HEK293T (cell line): Measurements from ENCODE around the gene TRIM44.

Source experiments
- BHLHE40 ChIP-seq: fragments of 450-650 bp; IDR thresholded peaks from 2 replicates; pipeline ENCODE4 v1.6.1; 2016; ENCODE audit warnings: mild to moderate bottlenecking, moderate library complexity, borderline replicate concordance
- CTBP1 ChIP-seq: fragments of 450-650 bp; IDR thresholded peaks from 2 replicates; pipeline ENCODE4 v1.6.1; 2016; ENCODE audit warnings: borderline replicate concordance
- FOXA1 ChIP-seq: fragments of 450-650 bp; IDR thresholded peaks from 2 replicates; pipeline ENCODE4 v1.6.1; 2016; ENCODE audit warnings: mild to moderate bottlenecking
- FOXK2 ChIP-seq: fragments of 450-650 bp; IDR thresholded peaks from 2 replicates; pipeline ENCODE4 v1.6.1; 2016; ENCODE audit warnings: mild to moderate bottlenecking
- FOXM1 ChIP-seq: fragments of 450-650 bp; IDR thresholded peaks from 2 replicates; pipeline ENCODE4 v1.6.1; 2017; ENCODE audit warnings: mild to moderate bottlenecking, borderline replicate concordance
- HDGF ChIP-seq: fragments of 450-650 bp; IDR thresholded peaks from 2 replicates; pipeline ENCODE4 v1.6.1; 2017; ENCODE audit warnings: antibody characterized with exemption, borderline replicate concordance
- L3MBTL2 ChIP-seq: fragments of 450-650 bp; conservative IDR thresholded peaks from 2 replicates; pipeline ENCODE4 v1.6.1; 2016; ENCODE audit warnings: mild to moderate bottlenecking
- LEF1 ChIP-seq: fragments of 450-650 bp; IDR thresholded peaks from 2 replicates; pipeline ENCODE4 v1.6.1; 2017; ENCODE audit warnings: mild to moderate bottlenecking, borderline replicate concordance
- NFRKB ChIP-seq: fragments of 450-650 bp; IDR thresholded peaks from 2 replicates; pipeline ENCODE4 v1.6.1; 2016; ENCODE audit warnings: mild to moderate bottlenecking, moderate library complexity
- PKNOX1 ChIP-seq: fragments of 450-650 bp; IDR thresholded peaks from 2 replicates; pipeline ENCODE4 v1.6.1; 2016
- SP1 ChIP-seq: fragments of 450-650 bp; IDR thresholded peaks from 2 replicates; pipeline ENCODE4 v1.6.1; 2017
- SUZ12 ChIP-seq: fragments of 450-650 bp; IDR thresholded peaks from 2 replicates; pipeline ENCODE4 v1.6.1; 2016; ENCODE audit warnings: mild to moderate bottlenecking
- TARDBP ChIP-seq: fragments of 450-650 bp; IDR thresholded peaks from 2 replicates; pipeline ENCODE4 v1.6.1; 2016
- ZNF384 ChIP-seq: fragments of 450-650 bp; IDR thresholded peaks from 2 replicates; pipeline ENCODE4 v1.6.1; 2016

- TF ChIP-seq NFRKB (no peak), TARDBP (no peak), SP1 (no peak), L3MBTL2 (no peak), ZNF384 (no peak), FOXK2 (no peak), BHLHE40 (no peak), SUZ12 (no peak), CTBP1 (no peak), HDGF (no peak), FOXM1 (no peak), LEF1 (no peak), FOXA1 (no peak), PKNOX1 (no peak)
These were observed 9.0 kb downstream of the TRIM44 start for GRCh38 chr11:35671396-35672127.
